ENCODE results near the gene LRRC3B.
"Not testable (repeated sequence)": the region's sequence is repeated elsewhere in the genome, so short reads cannot be mapped to it uniquely, and the experiment has no call there.

The LRRC3B gene, protein sequence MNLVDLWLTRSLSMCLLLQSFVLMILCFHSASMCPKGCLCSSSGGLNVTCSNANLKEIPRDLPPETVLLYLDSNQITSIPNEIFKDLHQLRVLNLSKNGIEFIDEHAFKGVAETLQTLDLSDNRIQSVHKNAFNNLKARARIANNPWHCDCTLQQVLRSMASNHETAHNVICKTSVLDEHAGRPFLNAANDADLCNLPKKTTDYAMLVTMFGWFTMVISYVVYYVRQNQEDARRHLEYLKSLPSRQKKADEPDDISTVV

GRCh38 chr3:26622621-26623418, at the start of gene LRRC3B:
LRRC3B (plus strand) TSS chr3:26622772; CDS start chr3:26709673, 86,901 bp downstream.
- no peaks in the 10 kb centered on the region for H3K9me3 Mint-ChIP-seq
- peaks cover 33% of the 10 kb centered on the region for H3K27me3 Mint-ChIP-seq (ENCODE audit: low read depth)
- DNase-seq (ENCODE audit: low spot score) = no peak
- no peak within 1 kb of the TSS for H3K27ac Mint-ChIP-seq
- H3K4me3 Mint-ChIP-seq = no peak within 1 kb of the TSS
- no peaks in the 10 kb centered on the region for H3K36me3 Mint-ChIP-seq (ENCODE audit: low read depth)
- H3K4me1 Mint-ChIP-seq (ENCODE audit: low read depth) = no peaks in the 10 kb centered on the region

- Mint-ChIP-seq H3K9me3 (peaks cover 18% of the 10 kb centered on the region), H3K4me3 (no peak overlapping the region), H3K36me3 (ENCODE audit: low read depth) (no peaks in the 10 kb centered on the region), H3K27ac (no peak overlapping the region), H3K4me1 (ENCODE audit: low read depth) (no peaks in the 10 kb centered on the region), H3K27me3 (ENCODE audit: low read depth) (no peaks in the 10 kb centered on the region)
- no peak for DNase-seq (ENCODE audit: low spot score)
Measured at GRCh38 chr3:26574766-26575165, 47.8 kb upstream of the LRRC3B start.

GRCh38 chr3:26579116-26579515, 43.5 kb upstream of the LRRC3B start:
- no peak overlapping the region for H3K27ac Mint-ChIP-seq
- no peaks in the 10 kb centered on the region for H3K4me1 Mint-ChIP-seq (ENCODE audit: low read depth)
- no peaks in the 10 kb centered on the region for H3K36me3 Mint-ChIP-seq (ENCODE audit: low read depth)
- no peaks in the 10 kb centered on the region for H3K27me3 Mint-ChIP-seq (ENCODE audit: low read depth)
- H3K4me3 Mint-ChIP-seq = no peak overlapping the region
- no peak for DNase-seq (ENCODE audit: low spot score)
- peaks cover 16% of the 10 kb centered on the region for H3K9me3 Mint-ChIP-seq

- H3K9me3 Mint-ChIP-seq = no peaks in the 10 kb centered on the region
- H3K36me3 Mint-ChIP-seq (ENCODE audit: low read depth) = no peaks in the 10 kb centered on the region
- H3K27ac Mint-ChIP-seq = no peak overlapping the region
- H3K4me1 Mint-ChIP-seq (ENCODE audit: low read depth) = no peaks in the 10 kb centered on the region
- H3K27me3 Mint-ChIP-seq (ENCODE audit: low read depth) = no peaks in the 10 kb centered on the region
- no peak for DNase-seq (ENCODE audit: low spot score)
- H3K4me3 Mint-ChIP-seq = no peak overlapping the region
Measured at GRCh38 chr3:26587571-26587970, 35.0 kb upstream of the LRRC3B start.

DNA sequence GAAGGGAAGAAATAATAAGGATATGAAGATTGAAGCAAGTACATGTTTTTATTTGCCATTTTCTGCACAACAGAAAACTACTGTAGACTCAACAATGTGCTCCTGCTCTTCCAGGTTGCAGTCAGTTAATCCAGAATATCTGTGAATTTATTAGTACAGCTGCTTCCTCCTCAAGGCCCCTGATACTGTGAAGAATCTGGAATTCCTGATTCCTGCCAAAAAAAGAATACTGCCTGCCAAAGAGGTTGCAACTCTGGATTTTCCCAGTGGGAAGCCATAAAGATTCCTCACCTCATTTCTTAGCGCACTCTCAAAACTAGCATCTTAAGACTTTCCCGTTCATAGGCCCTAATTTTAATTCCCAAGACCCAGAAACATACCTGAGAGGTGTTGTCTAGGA, 33.6 kb upstream of the LRRC3B start:
- Mint-ChIP-seq H3K9me3 (no peaks in the 10 kb centered on the region), H3K4me1 (ENCODE audit: low read depth) (no peaks in the 10 kb centered on the region)

GRCh38 chr3:26589678-26590077, 32.9 kb upstream of the LRRC3B start:
- no peak for DNase-seq (ENCODE audit: low spot score)
- H3K36me3 Mint-ChIP-seq (ENCODE audit: low read depth) = no peaks in the 10 kb centered on the region
- no peak overlapping the region for H3K27ac Mint-ChIP-seq
- H3K27me3 Mint-ChIP-seq (ENCODE audit: low read depth) = no peaks in the 10 kb centered on the region
- H3K9me3 Mint-ChIP-seq = no peaks in the 10 kb centered on the region
- no peaks in the 10 kb centered on the region for H3K4me1 Mint-ChIP-seq (ENCODE audit: low read depth)
- H3K4me3 Mint-ChIP-seq = no peak overlapping the region

More for the DNA sequence above, 33.6 kb upstream of the LRRC3B start:
- DNase-seq (ENCODE audit: low spot score) = no peak
- H3K27me3 Mint-ChIP-seq (ENCODE audit: low read depth) = no peaks in the 10 kb centered on the region
- no peak overlapping the region for H3K4me3 Mint-ChIP-seq
- no peaks in the 10 kb centered on the region for H3K36me3 Mint-ChIP-seq (ENCODE audit: low read depth)
- no peak overlapping the region for H3K27ac Mint-ChIP-seq

GRCh38 chr3:26590919-26591484, 31.6 kb upstream of the LRRC3B start:
- no peaks in the 10 kb centered on the region for H3K4me1 Mint-ChIP-seq (ENCODE audit: low read depth)
- no peak overlapping the region for H3K27ac Mint-ChIP-seq
- no peaks in the 10 kb centered on the region for H3K9me3 Mint-ChIP-seq
- no peaks in the 10 kb centered on the region for H3K36me3 Mint-ChIP-seq (ENCODE audit: low read depth)
- DNase-seq (ENCODE audit: low spot score) = no peak
- no peak overlapping the region for H3K4me3 Mint-ChIP-seq
- no peaks in the 10 kb centered on the region for H3K27me3 Mint-ChIP-seq (ENCODE audit: low read depth)

GRCh38 chr3:26591926-26592325, 30.6 kb upstream of the LRRC3B start:
- no peaks in the 10 kb centered on the region for H3K9me3 Mint-ChIP-seq
- no peaks in the 10 kb centered on the region for H3K27me3 Mint-ChIP-seq (ENCODE audit: low read depth)
- no peak for DNase-seq (ENCODE audit: low spot score)
- no peaks in the 10 kb centered on the region for H3K36me3 Mint-ChIP-seq (ENCODE audit: low read depth)
- no peak overlapping the region for H3K4me3 Mint-ChIP-seq
- H3K27ac Mint-ChIP-seq = no peak overlapping the region
- no peaks in the 10 kb centered on the region for H3K4me1 Mint-ChIP-seq (ENCODE audit: low read depth)

DNA sequence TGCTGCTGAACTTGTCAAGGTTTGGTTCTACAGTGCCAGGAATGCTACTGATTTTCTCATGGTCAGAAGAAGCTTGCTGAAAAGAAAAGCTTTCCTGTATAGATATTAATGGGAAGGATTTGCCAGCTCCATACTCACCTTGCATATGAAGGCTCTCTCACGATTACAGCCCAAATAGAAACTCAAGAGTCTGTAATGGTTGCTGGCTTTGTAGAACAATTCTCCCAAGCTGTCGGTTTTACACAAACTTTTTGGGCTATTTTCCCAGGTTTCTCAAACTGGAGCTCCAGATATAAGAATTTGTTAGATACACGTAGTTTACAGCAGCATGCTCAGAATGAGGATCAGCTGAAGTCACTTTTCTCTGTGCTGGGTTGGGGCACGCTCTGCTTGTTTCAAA, 30.1 kb upstream of the LRRC3B start:
- DNase-seq (ENCODE audit: low spot score) = no peak
- Mint-ChIP-seq H3K27ac (no peak overlapping the region), H3K9me3 (no peaks in the 10 kb centered on the region), H3K4me3 (no peak overlapping the region), H3K27me3 (ENCODE audit: low read depth) (no peaks in the 10 kb centered on the region), H3K4me1 (ENCODE audit: low read depth) (no peaks in the 10 kb centered on the region), H3K36me3 (ENCODE audit: low read depth) (no peaks in the 10 kb centered on the region)

GRCh38 chr3:26596335-26596734, 26.2 kb upstream of the LRRC3B start:
- Mint-ChIP-seq H3K4me3 (no peak overlapping the region), H3K4me1 (ENCODE audit: low read depth) (no peaks in the 10 kb centered on the region), H3K27me3 (ENCODE audit: low read depth) (no peaks in the 10 kb centered on the region), H3K27ac (no peak overlapping the region), H3K36me3 (ENCODE audit: low read depth) (no peaks in the 10 kb centered on the region), H3K9me3 (peaks cover 15% of the 10 kb centered on the region)
- no peak for DNase-seq (ENCODE audit: low spot score)

DNA sequence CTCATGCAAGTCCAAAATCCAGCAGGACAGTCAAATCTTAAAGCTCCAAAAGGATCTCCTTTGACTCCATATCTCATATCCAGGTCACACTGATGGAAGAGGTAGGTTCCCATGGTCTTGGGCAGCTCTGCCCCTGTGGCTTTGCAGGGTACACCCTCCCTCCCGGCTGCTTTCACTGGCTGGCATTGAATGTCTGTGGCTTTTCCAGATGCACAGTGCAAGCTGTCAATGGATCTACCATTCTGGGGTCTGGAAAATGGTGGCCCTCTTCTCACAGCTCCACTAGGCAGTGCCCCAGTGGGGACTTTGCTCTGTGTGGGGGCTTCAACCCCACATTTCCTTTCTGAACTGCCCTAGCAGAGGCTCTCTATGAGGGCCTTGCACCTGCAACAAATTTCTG, 19.3 kb upstream of the LRRC3B start:
- H3K4me1 Mint-ChIP-seq (ENCODE audit: low read depth); H3K4me3 Mint-ChIP-seq; H3K27ac Mint-ChIP-seq; DNase-seq (ENCODE audit: low spot score); H3K27me3 Mint-ChIP-seq (ENCODE audit: low read depth); H3K36me3 Mint-ChIP-seq (ENCODE audit: low read depth): not testable (repeated sequence)
- peaks cover 46% of the 10 kb centered on the region for H3K9me3 Mint-ChIP-seq

DNA sequence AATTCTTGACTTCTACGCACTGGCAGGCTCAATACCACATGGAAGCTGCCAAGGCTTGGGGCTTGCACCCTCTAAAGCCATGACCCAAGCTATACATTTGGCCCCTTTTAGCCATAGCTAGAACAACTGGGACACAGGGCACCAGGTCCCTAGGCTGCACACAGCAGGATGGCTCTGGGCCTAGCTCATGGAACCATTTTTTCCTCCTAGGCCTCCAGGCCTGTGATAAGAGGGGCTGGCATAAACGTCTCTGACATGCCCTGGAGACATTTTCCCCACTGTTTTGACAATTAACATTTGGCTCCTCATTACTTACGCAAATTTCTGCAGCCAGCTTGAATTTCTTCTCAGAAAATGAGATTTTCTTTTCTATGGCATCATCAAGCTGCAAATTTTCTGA, 18.8 kb upstream of the LRRC3B start:
- not testable (repeated sequence) for H3K4me1 Mint-ChIP-seq (ENCODE audit: low read depth); DNase-seq (ENCODE audit: low spot score); H3K27ac Mint-ChIP-seq; H3K4me3 Mint-ChIP-seq; H3K27me3 Mint-ChIP-seq (ENCODE audit: low read depth); H3K36me3 Mint-ChIP-seq (ENCODE audit: low read depth)
- H3K9me3 Mint-ChIP-seq = peaks cover 44% of the 10 kb centered on the region

DNA sequence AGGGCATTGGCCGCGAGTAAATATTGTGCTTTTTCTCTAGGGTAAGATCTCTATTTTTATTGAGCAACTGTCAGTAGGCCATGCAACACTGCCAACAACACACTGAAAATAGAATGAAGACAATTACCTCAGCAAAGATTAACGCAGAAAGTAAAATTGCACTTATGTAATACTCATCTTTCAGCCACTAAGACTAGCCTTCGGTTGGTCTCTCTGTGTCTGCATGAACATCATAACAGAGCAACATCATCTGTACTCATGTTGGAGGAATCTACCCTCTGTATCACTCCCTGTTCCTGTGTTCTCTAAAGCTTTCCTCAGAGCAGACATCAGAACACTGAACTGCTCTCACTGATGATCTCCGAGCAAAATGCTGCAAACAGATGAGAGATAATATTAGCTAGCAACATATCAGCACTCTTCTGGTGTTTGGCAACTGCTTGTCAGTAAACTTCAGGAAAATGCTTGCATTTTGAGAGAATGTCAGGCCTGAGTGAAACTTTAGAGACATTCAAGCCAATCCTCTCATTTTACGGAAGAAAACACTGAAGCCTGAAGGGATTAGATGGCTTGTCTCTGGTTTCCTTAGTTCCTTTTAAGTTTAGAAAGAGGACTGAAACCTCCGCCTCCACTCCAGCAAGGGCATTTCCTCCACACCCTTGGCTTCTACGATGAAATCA, 8.4 kb upstream of the LRRC3B start:
- no peak for DNase-seq (ENCODE audit: low spot score)
- no peak overlapping the region for H3K27ac Mint-ChIP-seq
- H3K27me3 Mint-ChIP-seq (ENCODE audit: low read depth) = no peaks in the 10 kb centered on the region
- no peak overlapping the region for H3K4me3 Mint-ChIP-seq
- no peaks in the 10 kb centered on the region for H3K9me3 Mint-ChIP-seq
- H3K36me3 Mint-ChIP-seq (ENCODE audit: low read depth) = no peaks in the 10 kb centered on the region
- H3K4me1 Mint-ChIP-seq (ENCODE audit: low read depth) = no peaks in the 10 kb centered on the region

DNA sequence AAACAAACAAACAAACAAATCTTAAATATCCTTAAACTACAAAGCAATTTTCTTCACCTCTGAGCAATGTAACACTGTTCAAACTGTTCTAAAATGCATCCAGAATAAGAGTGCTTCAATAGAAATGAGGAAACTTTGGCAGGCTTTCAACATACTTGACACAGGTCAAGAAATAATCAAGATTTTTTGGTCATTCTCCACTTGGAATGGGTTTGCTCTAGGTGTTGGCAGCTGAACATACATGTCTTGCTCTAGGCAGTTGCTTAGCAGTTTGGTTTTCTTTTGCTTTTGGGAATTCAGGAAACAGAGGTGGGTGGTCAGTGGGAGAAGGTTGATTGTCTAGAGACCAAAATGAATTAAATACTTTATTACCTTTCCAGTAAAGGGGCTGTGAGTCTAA, 1.4 kb upstream of the LRRC3B start:
- H3K4me1 Mint-ChIP-seq (ENCODE audit: low read depth) = no peaks in the 10 kb centered on the region
- no peaks in the 10 kb centered on the region for H3K9me3 Mint-ChIP-seq
- peaks cover 33% of the 10 kb centered on the region for H3K27me3 Mint-ChIP-seq (ENCODE audit: low read depth)

More for the DNA sequence above, 1.4 kb upstream of the LRRC3B start:
- H3K4me3 Mint-ChIP-seq = no peak overlapping the region
- H3K27ac Mint-ChIP-seq = no peak overlapping the region
- no peaks in the 10 kb centered on the region for H3K36me3 Mint-ChIP-seq (ENCODE audit: low read depth)
- no peak for DNase-seq (ENCODE audit: low spot score)

Data from T-helper 2 cell treated with Interferon-gamma antibody and Interleukin-4, amounts not matched to agents 5 μg/mL and 100 μg/mL, for 36 hours (primary cell).